GM19452 (cell line): ENCODE results near the gene SPG7.

Experiments used
- ATAC-seq: cut with Tn5 transposase; IDR thresholded peaks from one replicate; pipeline ENCODE4 v1.9.1; 2021; ENCODE audit not compliant: unreplicated experiment

The SPG7 gene

DNA sequence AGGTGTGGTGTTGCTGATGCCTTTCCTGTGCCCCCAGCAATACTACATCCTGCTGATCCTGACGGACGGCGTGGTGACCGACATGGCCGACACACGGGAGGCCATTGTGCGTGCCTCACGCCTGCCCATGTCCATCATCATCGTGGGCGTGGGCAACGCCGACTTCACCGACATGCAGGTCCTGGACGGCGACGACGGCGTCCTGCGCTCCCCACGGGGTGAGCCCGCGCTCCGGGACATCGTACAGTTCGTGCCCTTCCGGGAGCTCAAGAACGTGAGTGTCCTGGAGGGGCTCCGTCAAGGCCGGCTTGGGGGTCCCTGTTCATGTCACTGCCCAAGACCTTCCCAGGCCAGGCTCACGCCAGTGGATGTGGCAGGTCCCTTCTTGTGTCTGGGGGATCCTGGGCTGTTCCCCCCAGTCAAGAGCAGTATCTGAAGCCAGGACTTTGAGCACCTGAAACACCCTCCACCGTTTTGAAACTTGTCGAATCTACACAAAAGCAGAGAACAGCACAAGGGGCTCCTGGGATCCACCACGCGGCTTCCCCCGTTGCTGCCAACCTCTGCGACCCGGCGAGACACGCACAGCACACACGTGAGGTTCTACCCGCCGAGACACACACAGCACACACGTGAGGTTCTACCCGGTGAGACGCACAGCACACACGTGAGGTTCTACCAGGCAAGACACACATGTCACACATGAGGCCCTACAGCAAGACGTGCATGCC, 87.3 kb downstream of the SPG7 start:
- no peak for ATAC-seq

DNA sequence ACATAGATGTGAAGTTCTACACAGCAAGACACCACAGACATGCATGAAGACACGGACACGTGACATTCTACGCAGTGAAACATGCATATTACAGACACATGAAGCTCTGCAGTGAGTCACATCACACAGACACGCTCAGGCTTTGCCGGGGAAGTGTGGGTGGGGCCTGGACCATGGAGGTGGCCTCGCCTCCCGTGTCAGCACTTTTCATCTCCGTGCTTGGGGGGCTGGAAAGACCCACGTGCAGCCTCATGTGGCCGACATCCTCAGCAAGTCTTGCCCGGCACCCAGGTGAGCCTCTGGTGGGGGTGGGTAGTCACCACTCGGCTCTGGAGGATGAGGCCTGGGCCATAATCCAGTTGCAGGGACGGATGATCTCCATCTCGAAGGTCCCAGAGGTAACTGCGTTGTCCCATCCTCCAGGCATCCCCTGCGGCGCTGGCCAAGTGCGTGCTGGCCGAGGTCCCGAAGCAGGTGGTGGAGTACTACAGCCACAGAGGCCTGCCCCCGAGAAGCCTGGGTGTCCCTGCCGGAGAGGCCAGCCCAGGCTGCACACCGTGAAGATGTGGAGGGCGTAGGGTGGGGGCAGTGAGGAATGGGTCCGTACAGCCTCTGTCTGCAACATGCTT, 88.0 kb downstream of the SPG7 start:
- no peak for ATAC-seq

DNA sequence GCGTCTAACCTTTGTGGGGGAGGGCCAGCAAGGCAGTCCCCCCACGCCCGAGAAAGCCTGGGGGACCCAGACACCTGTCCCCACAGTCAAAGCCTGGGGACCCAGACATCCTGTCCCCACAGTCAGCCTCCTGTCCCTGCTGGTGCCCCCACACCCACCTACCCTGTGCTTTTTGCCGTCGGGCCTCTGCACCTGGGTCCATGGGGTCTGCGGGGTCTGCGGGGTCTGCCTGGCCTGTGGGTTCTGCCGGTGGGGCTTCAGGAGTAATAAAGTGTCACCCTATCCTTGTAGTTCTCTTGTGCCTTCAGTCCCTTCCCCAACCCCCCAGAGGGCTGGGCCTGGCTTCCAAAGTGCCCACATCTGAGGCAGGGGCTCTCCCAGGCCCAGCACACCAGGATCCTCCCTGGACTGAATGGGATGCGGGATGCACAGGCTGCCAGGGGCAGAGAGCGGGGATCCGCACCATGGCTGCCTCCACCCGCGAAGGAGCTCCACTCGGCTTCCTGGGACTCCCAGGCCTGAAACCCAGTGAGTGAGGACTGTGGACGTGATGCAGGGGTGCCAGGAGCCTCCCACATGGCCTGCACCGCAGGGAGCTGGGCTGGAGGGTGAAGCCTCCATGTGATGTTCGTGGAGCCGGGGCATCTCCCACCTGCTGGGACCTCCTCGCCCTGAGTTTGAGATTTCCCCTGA, 88.9 kb downstream of the SPG7 start:
- ATAC-seq: no peak

DNA sequence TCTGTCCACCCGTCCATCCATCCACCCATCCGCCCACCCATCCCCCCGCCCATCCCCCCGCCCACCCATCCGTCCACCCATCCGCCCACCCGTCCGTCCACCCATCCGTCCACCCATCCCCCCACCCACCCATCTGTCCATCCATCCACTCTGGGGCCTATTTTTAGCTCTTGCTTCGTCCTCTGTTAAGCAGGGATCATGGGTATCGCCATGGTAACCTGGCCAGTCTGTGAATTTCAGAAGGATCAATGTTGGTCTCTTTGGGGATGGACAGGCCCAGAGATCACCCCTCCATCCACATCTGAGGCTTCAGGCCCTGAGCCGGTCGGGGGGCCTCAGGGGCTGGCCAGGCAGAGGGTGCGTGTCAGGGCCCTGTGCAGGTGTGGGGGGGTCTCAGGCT, 90.0 kb downstream of the SPG7 start:
- ATAC-seq: no peak

DNA sequence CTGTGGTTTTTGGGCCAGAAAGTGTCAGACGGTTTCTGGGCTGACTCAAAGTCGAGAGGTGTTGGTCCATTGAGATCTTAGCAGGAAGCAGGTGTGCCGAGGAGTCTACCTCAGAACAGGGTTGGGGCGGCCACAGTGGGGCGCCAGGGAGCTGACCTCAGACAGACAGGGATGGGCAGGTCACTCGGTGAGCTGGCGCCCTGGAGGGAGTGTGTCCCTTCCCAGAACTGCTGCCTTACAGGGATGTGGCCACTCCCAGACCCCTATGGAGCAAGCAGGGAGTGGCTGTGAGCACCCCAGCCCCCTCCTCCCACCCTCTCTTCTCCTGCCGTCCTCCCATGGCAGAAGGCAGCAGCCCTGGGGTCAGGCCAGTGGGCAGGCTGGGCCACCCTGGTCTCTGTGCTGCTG, 91.3 kb downstream of the SPG7 start:
- no peak for ATAC-seq

DNA sequence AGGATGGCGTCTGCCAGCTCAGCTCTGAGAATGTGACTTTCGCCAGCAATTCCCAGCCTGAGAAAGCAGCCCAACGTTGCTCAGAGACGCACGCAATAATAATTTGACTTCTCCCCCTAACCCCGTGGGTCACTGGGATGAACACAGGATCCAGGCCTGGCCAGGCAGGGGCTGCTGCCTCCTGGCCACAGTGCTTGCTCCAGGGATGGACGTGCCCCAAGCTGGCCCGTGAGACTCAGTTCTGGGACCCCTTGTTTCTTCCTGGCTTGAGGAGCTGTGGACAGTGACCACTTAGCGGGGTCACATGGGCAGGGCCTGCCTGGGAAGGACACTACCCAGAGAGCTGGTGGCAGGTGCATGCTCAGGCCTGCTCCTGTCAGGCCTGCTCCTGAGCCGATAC, 91.7 kb downstream of the SPG7 start:
- ATAC-seq: no peak

DNA sequence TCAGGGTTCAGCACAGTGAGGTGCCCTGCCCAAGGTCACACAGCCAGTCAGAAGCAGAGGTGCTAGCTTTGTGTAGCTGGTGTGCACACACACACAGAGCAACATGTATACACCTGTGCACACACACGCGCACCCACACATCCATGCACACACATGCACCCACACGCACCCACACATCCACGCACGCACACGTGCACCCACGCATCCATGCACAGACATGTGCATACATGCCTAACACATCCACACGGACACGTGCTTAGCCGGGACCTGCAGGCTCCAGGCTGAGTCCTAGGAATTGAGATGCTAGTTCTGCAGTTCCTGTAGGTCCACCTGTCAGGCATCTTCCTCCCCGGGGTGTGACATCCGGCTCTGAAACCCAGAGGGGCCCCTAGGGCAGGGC, 92.2 kb downstream of the SPG7 start:
- ATAC-seq: no peak

DNA sequence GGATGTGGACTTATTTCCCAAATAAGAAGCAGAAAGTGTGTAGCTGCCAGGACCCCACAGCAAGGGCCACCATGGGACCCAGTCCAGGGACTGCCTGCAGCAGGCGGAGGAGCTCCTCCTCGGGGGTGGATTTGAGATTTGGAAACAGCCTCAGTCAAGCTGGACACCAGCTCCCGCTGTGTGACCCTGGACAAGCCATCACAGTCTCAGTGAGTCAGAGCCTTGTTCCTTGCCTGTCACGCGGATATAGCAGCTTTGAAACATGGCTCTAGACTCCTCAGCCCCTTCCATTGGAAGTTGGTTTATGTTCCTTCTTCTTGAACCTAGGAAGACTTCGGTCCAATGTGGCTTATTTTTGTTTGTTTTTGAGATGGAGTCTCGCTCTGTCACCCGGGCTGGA, 92.8 kb downstream of the SPG7 start:
- ATAC-seq: no peak

DNA sequence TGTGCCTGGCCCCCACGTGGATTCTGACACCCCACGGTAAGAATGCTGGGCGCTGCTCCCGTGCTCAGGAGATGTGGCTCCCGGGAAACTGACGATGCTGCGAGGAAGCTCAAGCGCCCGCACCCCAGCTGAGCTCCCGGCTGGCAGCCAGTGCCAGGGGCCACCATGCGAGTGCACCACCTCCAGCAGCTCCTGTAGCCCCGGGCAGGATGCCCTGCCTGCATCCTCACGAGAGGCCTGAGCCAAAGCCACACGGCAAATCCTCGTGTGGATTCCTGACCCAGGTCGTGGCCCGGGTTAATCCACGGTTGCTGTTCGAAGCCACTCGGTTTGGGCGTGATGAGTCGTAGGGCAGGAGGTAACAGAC, 93.7 kb downstream of the SPG7 start:
- no peak for ATAC-seq

DNA sequence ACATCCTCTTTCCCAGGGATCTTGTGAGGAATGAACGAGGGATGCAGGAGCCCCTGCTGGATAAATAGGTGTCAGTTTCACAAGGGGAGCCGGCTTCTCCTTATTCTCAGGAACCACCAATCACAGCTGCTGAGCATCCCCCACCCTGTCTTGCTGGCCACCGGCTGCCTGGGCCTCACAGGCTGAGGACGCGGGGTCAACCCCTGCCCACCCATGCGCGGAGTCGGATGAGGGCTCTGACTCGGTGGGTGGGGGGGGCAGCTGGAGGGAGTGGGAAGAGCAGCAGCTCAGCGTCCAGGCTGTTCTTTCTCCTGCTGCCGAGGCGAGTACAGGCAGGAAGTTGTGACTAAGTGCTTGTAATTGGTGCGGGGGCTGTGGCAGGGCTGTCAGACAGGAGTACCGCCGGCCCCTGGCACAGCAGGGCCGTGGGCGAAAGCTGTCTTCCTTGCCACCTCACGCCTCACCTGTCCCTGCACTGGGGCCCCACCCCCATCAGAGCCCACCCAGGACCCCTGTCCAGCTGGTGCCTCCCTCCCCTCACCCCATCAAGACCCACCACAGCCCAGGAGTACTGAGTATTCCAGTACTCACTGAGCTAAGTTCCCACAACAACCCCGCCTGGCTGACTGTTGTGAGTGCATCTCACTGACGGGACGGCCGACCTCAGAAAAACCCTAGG, 94.2 kb downstream of the SPG7 start:
- ATAC-seq: no peak

DNA sequence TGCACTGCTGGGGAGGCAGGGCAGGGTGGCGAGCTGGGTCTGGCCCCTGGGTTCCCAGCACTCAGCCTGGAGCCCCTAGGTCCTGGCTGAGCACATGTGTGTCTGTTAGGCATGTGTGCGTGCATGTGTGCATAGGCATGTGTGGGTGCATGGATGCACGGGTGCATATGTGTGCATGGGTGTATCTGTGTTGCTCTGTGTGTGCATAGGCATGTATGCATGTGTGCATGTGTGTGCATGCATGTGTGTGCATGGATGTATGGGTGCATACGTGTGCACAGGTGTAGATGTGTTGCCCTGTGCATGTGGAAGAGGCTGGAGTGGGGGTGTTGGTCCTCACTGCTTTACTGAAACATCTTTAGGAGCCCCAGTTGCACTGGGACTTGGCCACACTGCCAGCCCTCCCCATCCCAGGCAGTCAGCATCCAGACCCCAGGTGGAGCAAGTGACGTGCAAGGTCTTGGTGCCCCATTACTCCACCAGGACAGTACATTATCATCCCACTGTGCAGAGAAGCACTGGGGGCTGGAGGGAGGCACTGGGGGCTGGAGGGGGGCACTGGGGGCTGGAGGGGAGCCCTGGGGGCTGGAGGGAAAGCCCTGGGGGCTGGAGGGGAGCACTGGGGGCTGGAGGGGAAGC, 94.9 kb downstream of the SPG7 start:
- ATAC-seq: no peak

DNA sequence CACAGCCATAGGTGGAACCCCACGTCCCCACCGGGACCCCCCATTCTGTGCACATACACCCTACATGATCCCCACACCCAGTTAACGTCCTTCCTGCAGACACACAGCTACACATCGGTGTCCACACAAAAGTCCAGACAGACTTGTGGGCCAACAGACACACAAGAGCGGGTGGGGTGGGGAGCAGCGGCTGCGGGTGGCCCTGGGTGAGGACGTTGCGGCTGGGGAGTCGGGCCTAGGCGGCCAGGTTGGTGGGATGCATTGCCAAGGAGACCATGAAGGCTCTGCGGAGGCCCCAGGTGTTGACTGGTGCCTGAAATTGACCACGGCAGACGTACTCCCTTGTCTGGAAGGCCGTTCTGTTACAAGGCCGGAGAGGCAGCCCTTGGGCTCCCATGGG, 96.6 kb downstream of the SPG7 start:
- no peak for ATAC-seq

DNA sequence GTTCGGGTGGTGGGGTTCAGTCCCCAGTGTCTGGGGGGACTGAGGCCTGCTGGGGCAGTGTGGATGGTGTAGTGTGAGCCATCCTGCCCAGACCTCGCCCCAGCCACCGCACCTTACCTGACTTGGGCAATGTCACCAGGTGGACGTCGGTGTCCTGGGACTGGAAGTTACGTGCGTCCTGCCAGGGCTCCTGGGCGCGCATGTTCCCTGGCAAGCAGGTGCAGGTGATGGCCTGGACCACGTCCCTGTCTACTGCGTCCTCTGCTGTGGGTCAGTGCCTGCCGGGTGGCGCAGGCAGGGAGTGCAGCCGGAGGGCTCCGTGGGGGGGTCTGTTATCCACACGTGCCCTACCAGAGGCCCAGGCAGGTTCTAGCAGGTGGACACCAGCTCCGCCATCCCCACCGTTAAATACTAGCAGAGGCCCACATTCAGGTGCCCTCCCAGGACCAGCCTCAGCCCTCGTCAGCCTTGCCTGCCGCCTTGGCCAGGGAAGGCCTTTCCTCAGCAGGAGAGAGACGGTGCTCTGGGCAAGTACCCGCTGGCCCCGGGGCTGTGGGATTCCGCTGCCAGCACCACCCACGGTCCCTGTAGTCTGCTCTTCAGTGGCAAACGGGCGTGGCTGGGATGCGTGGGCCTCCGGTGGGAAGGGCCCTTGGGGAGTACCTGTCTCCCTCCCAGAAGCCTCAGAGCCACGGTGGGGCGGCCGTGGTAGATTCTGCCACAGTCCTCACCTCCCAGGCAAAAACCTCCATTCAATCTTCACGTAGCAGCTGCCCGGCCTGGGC, 97.2 kb downstream of the SPG7 start:
- ATAC-seq: no peak

DNA sequence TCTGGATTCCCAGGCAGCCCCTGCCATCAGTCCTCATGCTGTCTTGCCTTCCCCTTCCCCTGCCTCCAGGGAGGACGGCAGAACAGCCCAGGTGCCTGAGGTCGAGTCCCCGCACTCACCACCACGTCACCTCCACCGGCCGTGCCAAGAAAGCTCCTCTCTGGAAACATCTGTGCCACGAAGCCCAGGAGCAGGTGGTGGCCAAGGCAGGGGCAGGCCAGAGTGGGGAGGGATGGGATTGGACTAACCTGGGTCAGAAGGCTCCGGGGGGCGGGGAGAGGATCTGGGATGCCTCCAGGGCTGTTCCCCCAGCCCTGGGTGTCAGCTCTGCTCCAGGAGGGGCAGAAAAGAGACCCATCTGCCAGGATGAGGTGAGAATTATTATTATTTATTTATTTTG, 97.8 kb downstream of the SPG7 start:
- no peak for ATAC-seq
